ENCODE data around the gene ERP29. TPM values are rescaled to one million over a fixed set of nuclear protein-coding genes. Genes with fewer than 3 reads are reported as not detected.
"Not testable (repeated sequence)": the region's sequence is repeated elsewhere in the genome, so short reads cannot be mapped to it uniquely, and the experiment has no call there.

The ERP29 gene
- total RNA-seq, 1 donor from 2014 or later, result 51.4 TPM

GRCh38 chr12:111999129-111999528 lies 14.1 kb upstream of the ERP29 start:
- ATAC-seq; intact Hi-C loops (cut with DNase I); DNase-seq (ENCODE audit: low spot score): not testable (repeated sequence)

GRCh38 chr12:112000820-112001219 lies 12.4 kb upstream of the ERP29 start:
- ATAC-seq (no peak), DNase-seq (ENCODE audit: low spot score) (no peak)
- intact Hi-C loops (cut with DNase I), result no loop called here

- no peak for ATAC-seq
- intact Hi-C loops (cut with DNase I), result no loop called here
- no peak for DNase-seq (ENCODE audit: low spot score)
These were observed 11.7 kb upstream of the ERP29 start for GRCh38 chr12:112001576-112001975.

GRCh38 chr12:112004041-112004440 lies 9.2 kb upstream of the ERP29 start:
- DNase-seq (ENCODE audit: low spot score), result no peak
- intact Hi-C loops (cut with DNase I), result no loop called here
- no peak for ATAC-seq

GRCh38 chr12:112005419-112006395 lies 7.5 kb upstream of the ERP29 start:
- ATAC-seq, result no peak
- intact Hi-C loops (cut with DNase I), result no loop called here

GRCh38 chr12:112007945-112008344 lies 5.3 kb upstream of the ERP29 start:
- intact Hi-C loops (cut with DNase I), result no loop called here
- DNase-seq (ENCODE audit: low spot score) (no peak), ATAC-seq (no peak)

More at GRCh38 chr12:112005419-112006395, 7.5 kb upstream of the ERP29 start:
- DNase-seq (ENCODE audit: low spot score), result no peak

- no peak for ATAC-seq
- no peak for DNase-seq (ENCODE audit: low spot score)
- intact Hi-C loops (cut with DNase I), result no loop called here
These were observed 4.3 kb upstream of the ERP29 start for GRCh38 chr12:112008918-112009317.

GRCh38 chr12:112009596-112009995 lies 3.6 kb upstream of the ERP29 start:
- ATAC-seq; intact Hi-C loops (cut with DNase I); DNase-seq (ENCODE audit: low spot score): not testable (repeated sequence)

GRCh38 chr12:112010415-112011344 lies 2.5 kb upstream of the ERP29 start:
- no peak for DNase-seq (ENCODE audit: low spot score)
- no peak for ATAC-seq
- intact Hi-C loops (cut with DNase I), result no loop called here

- intact Hi-C loops (cut with DNase I), result no loop called here
- no peak for DNase-seq (ENCODE audit: low spot score)
- no peak for ATAC-seq
These were observed 1.5 kb upstream of the ERP29 start for GRCh38 chr12:112011685-112012084.

- intact Hi-C loops (cut with DNase I), result no loop called here
- ATAC-seq (peak; percentile 3), DNase-seq (ENCODE audit: low spot score) (peak; percentile 71)
These were observed 576 bp downstream of the ERP29 start for GRCh38 chr12:112013601-112014402.

- ATAC-seq, result no peak
- DNase-seq (ENCODE audit: low spot score), result no peak
- intact Hi-C loops (cut with DNase I), result no loop called here
These were observed 2.7 kb downstream of the ERP29 start for GRCh38 chr12:112015938-112016337.

GRCh38 chr12:112017041-112017440 lies 3.8 kb downstream of the ERP29 start:
- intact Hi-C loops (cut with DNase I), result no loop called here

GRCh38 chr12:112018571-112019237 lies 5.5 kb downstream of the ERP29 start:
- intact Hi-C loops (cut with DNase I), result no loop called here
- ATAC-seq, result no peak
- no peak for DNase-seq (ENCODE audit: low spot score)

More at GRCh38 chr12:112017041-112017440, 3.8 kb downstream of the ERP29 start:
- DNase-seq (ENCODE audit: low spot score) (no peak), ATAC-seq (no peak)

GRCh38 chr12:112020947-112021457 lies 7.8 kb downstream of the ERP29 start:
- intact Hi-C loops (cut with DNase I), result no loop called here
- ATAC-seq (no peak), DNase-seq (ENCODE audit: low spot score) (no peak)

- DNase-seq (ENCODE audit: low spot score) (no peak), ATAC-seq (no peak)
- intact Hi-C loops (cut with DNase I), result no loop called here
These were observed 9.2 kb downstream of the ERP29 start for GRCh38 chr12:112022241-112023016.

- intact Hi-C loops (cut with DNase I), result no loop called here
- DNase-seq (ENCODE audit: low spot score) (no peak), ATAC-seq (no peak)
These were observed 10.7 kb downstream of the ERP29 start for GRCh38 chr12:112023759-112024396.

Data from sciatic nerve (tissue), 2 donors.